HL-60 (cell line): ENCODE data around the gene OPTC.
"Not testable (repeated sequence)": the region's sequence is repeated elsewhere in the genome, so short reads cannot be mapped to it uniquely, and the experiment has no call there.

Source experiments
- DNase-seq, 2 experiments: peaks; one replicate each; pipeline ENCODE4 v3.0.0-alpha.2; 2010 to 2020; ENCODE audit warnings: low read depth in 1 of 2, low spot score in 1 of 2
- H3K27ac ChIP-seq: fragments of 250-450 bp; sonication (Bioruptor Pico); replicated peaks from 2 replicates; pipeline ENCODE4 v1.5.1; 2020; ENCODE audit warnings: mild to moderate bottlenecking, moderate library complexity
- H3K27me3 ChIP-seq: fragments of 250-450 bp; sonication (Bioruptor Pico); 2 replicates; pipeline ENCODE4 v1.5.1; 2021; ENCODE audit warnings: mild to moderate bottlenecking, moderate library complexity; ENCODE audit not compliant: insufficient read depth, poor library complexity, severe bottlenecking
- H3K4me3 ChIP-seq: replicated peaks from 2 replicates; pipeline ENCODE4 v1.5.1; 2011; ENCODE audit warnings: mild to moderate bottlenecking, control low read depth, low read length; ENCODE audit not compliant: insufficient read depth
- CTCF ChIP-seq: IDR thresholded peaks from one replicate; pipeline ENCODE4 v1.5.1; 2011; ENCODE audit warnings: low read length, control low read depth, inconsistent platforms; ENCODE audit not compliant: insufficient read depth
- GABPA ChIP-seq: IDR thresholded peaks from 2 replicates; pipeline ENCODE4 v1.6.1; 2012; ENCODE audit warnings: low read depth
- POLR2AphosphoS5 ChIP-seq: IDR thresholded peaks from 2 replicates; pipeline ENCODE4 v1.6.1; 2012; ENCODE audit warnings: low read depth
- REST ChIP-seq: IDR thresholded peaks from 2 replicates; pipeline ENCODE4 v1.6.1; 2012; ENCODE audit warnings: low read depth; ENCODE audit not compliant: insufficient replicate concordance
- SPI1 ChIP-seq: IDR thresholded peaks from 2 replicates; pipeline ENCODE4 v1.6.1; 2012; ENCODE audit warnings: low read depth, mild to moderate bottlenecking, borderline replicate concordance

Gene OPTC

GRCh38 chr1:203465948-203466347 is 28.0 kb upstream of the OPTC start:
- DNase-seq: no peak
- TF ChIP-seq POLR2AphosphoS5: no peak
- TF ChIP-seq CTCF: no peak
- TF ChIP-seq SPI1: no peak
- TF ChIP-seq GABPA: no peak
- no peak for TF ChIP-seq REST
- no peak overlapping the region for H3K4me3 ChIP-seq
- no peak overlapping the region for H3K27ac ChIP-seq
- no peaks in the 10 kb centered on the region for H3K27me3 ChIP-seq

- not testable (repeated sequence) for DNase-seq, H3K27ac ChIP-seq, H3K27me3 ChIP-seq, H3K4me3 ChIP-seq
These were observed 26.9 kb upstream of the OPTC start for GRCh38 chr1:203466906-203467549.

GRCh38 chr1:203467550-203467921 is 26.4 kb upstream of the OPTC start:
- no peak overlapping the region for H3K4me3 ChIP-seq

More at GRCh38 chr1:203467550-203467921, 26.4 kb upstream of the OPTC start:
- H3K27ac ChIP-seq: no peak overlapping the region
- TF ChIP-seq POLR2AphosphoS5: no peak
- no peak for TF ChIP-seq REST
- TF ChIP-seq SPI1: no peak
- no peak for TF ChIP-seq GABPA
- TF ChIP-seq CTCF: no peak
- H3K27me3 ChIP-seq: no peaks in the 10 kb centered on the region
- no peak for DNase-seq
